Measurements from ENCODE around the gene DLL1.
A peak's percentile ranks its signal among the peaks of the same experiment; 100 is the strongest.

Gene DLL1

DNA sequence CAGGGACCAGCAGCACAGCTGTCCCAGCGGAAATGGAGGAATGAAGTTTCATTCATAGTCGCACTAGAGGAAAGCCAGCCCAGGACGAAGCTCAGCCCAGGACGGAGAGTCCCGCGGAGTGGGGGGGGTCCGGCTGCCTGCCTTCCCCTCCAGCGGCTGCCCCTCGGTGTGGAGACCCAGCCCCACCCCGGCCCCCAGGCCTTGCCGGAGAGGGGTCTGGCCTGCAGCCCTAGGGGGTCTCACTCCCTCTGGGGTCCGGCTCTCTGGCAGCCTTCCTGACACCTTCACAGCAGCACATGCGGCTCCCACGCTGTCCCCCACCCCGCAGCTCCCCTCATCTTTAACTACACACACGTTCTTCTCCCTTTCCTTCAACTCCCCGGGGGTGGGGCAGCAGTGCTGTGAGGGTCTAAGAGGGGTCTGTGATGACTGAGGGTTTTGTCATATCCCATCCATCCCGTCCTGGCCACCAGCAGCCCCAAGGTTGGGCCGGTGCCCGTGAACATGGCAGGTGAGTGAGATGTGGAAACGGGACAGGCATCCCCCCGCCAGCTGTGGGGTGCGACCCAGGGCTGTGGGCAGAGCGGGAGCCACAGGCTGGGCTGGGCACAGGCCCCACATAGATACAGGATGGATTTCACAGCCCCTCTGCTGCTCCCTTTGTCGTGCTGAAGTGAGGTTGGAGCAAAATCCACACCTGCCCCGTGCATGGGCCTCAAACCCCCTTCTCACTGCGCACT is 41.8 kb downstream of the DLL1 start:
- DNase-seq, result no peak

DNA sequence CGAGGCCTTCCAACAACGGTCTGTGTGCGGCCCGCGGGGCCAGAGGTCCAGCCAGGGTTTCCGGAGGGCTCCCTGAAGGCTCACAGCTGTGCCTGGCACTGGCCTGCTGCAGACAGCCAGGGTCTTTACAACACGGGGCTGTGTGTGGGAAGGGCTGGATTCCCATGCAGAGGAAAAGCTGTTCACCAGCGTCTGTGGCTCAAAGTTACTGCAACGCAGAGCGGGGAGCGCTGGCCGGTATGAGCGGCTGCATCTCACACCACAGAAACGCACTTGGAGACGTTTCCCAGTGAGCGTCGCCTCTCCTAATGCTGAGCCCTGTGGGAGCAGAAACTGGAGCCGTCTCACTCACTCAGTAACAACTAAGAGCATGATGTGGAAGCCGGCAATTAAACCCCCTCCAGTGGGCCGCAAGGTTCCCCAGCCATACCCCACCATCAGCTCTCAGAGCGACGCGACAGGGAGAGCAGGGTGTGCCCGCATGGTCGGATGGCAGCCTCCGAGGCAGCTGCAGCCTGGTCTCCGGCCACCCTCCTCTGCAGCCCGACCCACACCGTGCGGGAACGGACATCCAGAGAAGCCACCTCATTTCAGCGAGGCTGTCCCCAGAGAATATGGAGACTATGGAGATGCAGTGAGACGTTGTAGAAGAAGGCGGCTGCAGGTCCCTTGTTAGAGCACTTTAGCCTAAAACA is 42.6 kb downstream of the DLL1 start:
- DNase-seq, result no peak

DNA sequence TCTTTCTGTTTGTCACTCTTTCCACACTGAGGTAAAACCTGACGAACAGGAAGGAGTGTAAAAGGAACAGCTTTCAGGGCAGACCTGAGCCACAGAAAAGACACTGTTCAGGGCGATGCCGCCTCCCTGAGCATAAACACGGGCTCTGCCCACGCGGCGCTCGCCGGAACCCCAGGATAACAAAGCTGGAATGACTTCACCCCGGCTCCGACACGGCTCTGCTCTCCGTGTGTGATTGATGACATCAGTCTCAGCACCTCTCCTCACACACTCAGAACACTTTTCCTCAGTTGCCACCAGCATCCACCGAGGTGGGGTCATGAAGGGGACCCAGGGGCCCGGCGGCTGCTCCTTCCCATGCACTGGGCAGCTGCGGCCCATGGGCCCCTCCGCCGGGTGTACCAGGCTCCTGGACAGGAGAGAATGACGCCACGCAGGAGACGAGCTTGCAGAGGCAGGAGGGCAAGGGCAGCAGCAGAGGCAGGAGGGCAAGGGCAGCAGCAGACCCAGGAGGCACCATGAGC is 43.6 kb downstream of the DLL1 start:
- DNase-seq, result no peak

DNA sequence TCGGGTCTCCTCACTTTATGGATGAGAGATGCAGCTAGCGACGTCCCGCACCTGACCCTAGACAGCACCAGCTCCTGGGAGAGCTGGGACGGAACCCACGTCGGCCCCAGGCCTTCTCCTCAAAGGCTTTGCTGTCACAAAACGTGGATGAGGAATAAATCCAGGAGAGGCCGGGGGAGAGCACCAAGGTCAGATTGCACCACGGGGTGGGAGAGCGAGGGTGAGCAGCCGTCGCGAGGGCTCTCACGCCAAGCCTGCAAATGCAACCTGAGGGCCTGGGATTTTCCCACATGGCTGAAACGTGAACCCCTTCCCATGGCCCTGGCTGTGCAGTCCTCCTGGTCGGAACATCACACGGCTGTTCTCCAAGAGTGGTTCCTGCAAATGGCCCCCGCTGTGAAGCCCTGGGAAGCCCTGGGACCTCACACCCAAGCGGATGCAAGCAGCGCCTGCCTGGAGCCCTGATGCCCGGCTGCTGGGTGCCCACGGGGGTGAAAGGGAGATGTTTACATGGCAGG is 45.3 kb downstream of the DLL1 start:
- DNase-seq, result no peak

DNA sequence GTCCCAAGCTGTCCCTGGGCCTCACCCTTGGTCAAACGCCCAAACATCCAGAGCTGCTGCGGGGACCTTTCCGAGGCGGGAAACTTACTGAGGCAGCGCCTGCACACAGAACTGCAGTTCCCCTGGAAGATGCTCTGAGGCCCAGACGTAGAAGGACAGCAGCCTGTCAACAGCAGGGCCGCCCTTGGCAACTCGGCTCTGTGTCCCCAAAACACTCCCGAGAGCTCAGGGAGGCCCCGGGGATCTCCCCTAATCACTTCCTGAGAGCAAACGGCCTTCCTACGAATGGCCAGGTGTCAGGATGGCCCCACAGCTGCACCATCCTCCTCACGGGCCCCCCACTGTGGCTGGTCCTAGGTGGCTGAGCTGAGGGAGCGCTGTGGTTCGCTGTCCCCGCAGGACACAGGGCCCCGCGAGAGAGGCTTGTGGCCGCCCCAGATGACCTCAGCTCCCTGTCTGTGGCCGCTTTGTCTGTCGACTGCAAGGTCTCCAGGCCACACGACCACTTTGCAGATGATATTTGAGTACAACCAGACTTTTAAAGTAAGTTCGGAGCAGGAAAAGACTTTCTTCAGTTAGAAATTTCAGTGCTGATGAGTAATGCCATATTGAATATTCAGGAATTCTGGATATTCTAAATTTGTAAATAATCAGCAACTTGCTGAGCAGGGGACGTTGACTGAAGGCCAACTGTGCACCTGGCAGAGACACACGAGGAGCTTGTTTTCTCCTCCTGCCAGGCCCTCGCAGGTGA is 46.0 kb downstream of the DLL1 start:
- no peak for DNase-seq

DNA sequence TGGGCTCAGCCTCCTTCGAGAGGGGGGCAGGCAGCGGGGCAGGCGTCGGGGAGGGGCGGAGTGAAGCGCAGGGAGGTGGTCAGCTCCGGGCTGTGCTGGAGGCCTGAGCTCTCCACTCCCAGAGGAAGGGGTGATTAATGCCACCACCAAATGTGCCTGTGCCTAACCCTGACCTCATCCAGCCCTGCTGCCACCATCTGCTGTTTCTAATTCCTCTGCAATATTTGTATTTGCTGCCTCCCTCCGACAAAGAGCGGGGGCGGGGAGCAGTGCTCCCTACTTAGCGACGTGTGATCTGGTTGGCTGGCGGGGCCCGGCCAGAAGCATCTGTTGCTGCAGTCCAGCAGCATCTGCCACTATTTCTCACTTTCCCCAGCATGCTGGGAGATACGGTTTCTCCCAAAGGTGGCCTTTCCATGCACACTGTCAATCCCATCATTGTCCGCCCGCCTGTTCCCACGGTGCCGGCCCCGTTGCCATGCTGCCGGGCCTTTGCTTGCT is 47.0 kb downstream of the DLL1 start:
- DNase-seq, result peak; percentile 89

DNA sequence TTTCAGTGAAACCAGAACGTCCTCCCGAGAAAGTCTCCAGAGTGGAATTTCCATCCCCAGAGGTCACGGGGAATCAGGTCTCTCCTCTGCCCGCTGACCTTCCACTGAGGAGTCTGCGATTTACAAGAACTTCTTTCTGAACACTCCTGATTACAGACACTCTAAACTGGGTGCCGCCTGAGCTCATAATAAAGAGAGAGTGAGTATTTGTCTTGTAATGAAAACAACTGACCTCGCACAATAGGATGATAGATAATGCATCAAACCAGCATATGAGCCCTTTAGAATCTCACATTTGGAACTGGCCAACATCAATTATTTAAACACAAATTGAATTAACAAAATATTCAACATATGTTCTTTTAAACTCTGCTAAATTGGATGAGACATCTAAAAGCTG is 47.5 kb downstream of the DLL1 start:
- DNase-seq, result no peak

DNA sequence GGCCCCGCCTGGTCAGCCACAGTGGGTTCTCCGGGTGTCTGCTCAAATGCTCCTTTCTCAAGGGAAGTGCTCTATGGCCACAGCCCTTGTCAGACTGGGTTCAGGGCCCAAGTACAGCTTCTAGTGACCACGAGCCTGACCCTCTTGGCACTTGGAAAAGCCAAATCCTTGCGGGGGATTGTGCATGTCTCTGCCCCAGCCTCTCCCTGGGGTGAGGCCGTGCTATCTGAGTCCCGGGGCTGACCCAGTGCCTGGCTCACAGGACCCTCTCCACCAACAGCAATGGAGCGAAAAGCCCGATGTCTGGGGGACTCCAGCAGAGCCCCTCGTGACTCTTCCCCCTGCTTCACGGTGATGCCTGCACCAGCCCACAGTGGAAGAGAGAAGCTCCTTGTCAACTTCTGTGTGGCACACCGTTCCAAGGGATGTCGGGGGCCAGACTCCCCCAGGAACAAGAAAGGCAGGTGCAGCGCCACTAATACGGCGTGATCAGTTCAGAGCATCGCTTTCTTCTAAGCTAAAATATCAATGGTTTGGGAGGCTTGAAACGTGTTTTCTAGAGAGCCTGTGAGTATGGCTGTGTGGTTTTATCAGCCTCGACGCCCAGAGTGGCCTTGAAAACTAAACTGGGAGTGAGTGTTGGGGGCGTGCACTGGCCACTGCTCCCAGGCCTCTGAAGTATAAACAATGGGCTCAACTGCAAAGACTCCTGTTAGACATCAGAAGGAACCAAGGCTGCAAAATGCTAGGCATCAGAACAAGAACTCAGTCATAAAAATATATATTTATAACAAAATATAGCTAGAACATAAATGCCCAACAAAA is 51.9 kb downstream of the DLL1 start:
- no peak for DNase-seq

DNA sequence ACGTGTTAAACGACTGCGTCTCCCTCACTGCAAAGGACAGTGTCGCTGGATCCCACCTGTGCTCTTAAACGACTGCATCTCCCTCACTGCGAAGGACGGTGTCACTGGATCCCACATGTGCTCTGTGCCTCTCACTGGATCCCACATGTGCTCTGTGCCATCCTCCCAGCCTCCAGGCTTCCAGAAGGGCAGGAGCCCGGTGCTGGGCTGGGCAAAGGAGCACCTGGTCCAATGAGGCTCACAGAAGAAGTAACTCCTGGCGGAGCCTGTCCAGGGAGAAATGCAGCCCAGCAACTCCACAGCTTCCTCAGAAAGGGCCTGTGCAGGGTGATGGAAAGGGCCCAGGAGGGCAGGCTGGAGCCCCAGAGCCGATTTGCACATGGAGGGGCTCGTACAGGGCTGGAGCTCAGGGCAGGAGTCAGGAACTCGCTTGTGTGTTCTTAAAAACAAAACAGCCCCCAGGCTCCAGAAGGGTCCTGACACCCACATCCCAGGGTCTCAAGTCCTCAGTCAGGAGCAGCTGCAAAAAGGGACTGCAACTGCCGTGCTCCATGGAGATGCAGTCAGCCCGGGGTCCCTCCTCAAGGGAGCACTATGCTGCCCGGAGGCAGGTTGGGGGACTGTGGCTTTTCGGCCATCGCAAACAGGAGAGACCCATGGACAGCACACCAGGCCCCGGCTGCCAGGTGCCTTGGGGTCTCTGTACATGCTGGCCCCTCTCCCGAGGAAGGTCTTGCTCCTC is 52.7 kb downstream of the DLL1 start:
- DNase-seq, result no peak

DNA sequence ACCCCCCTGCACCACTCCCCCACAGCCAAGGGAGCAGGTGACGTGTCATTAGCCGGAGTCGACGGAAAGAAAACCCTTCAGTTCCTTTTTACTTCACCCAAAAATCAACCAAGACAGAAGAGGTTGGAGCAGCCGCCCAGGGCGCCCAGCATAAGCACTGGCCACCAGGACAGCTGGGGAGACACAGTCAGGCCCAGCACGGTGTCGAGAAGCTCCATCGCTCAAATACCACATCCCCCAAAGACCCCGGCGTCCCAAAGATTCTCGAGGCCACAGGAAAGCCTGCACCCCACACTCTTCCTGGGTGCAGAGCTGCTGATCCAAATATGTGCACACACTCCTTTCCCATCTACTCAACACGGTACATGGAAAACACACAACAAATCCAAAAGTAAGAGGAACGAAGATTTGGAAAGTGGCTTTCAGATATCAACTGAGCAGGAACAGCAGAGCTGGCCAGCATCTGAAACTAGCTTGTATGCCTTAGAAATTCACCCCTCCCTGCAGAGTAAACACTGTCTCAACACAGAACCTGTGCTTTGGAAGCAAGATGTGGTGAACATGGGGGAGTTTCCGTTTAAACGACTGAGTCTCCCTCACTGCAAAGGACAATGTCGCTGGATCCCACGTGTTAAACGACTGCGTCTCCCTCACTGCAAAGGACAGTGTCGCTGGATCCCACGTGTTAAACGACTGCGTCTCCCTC is 54.6 kb downstream of the DLL1 start:
- no peak for DNase-seq

DNA sequence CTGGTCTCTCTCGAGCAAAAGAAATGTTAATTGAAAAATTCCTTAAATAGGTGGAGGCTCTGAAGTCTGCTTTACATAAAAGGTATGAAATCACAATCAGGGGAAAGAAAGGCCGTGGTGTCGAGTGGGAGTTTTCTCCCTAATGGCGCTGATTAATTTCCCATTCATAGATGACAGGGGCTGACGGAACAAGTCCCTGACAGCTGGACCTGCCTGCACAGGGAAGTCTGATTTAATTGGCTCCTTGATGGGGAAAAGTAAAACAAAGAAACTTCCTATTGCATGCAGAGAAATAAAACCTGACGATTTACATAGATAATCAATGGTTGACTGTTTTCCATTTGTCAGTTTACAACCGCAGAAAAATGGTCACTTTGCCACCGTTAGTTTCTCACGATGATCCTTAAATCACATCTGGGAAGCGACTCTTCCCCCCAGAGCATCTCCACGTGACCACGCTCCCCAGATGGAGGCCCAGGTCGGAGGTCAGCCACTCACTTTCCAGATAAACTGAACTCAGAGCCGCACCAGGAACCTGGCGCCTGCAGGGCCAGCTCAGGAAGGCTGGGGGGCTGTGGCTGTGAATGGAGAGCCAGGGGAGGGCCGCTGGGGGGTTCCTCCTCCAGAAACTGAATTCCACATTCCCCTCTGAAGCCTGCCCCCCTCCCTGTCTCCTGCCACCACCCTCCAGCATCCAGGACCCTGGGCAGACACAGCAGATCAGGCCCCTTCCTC is 55.3 kb downstream of the DLL1 start:
- no peak for DNase-seq

DNA sequence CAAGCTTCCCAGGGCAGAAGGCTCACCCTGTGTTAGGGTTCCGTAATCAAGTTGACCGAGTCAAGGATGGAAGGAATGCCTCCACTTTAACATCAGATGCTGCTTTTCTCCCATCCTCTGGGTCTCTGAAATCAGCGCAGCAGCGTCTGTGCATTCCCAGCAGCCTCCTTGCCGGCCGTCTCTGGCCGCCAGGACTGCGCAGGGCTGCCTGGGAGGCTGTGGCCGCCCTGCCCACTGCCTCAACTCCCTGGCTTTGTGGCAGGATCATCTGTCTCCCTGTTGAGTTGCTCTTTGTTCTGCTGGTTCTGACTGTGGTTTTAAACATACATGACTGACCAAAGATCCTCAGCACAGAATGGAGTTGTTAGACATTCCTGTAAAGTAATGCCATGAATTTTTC is 56.5 kb downstream of the DLL1 start:
- DNase-seq, result no peak

DNA sequence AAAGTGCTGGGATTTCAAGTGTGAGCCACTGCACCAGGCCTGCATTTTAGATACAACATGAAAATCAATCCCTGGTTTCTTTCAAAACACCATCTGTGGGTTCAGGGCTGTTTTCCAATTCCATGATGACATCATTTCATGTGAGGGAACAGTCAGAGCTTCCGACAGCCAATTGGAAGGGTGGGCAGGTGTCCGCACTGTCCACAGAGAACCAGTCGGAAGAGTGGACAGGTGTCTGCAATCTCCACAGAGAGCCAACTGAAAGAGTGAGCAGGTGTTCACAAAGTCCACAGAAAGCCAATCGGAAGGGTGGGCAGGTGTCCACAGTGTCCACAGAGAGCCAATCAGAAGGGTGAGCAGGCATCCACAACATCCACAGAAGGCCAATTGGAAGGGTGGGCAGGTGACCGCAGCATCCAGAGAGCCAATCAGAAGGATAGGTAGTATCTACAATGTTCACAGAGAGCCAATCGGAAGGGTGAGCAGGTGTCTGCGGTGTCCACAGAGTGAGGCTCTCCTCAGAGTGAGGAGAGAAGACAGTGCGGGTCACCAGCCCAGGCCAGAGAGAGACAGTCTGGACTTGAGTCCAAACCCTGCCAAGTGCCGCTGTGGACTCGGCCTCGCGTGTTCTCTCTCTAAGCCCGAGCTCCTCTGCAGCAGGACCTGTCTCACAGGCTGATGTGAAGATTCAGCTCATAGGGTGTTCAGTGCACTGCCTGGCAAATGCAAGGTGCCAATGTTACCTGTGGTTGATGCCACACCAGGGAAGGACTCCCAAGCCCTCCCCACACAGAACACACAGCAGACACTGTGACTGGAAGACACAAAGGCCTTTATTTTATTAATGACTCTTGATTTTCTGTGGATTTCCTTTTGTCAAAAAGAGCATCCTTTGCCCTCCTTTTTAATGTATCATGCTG is 57.3 kb downstream of the DLL1 start:
- peak; percentile 82 for DNase-seq

Data from SHP77 treated with DMSO at 0.1 percent for 48 hours (cell line).